ENCODE results near the gene ITGB2.
A peak's percentile ranks its signal among the peaks of the same experiment; 100 is the strongest.

The ITGB2 gene

DNA sequence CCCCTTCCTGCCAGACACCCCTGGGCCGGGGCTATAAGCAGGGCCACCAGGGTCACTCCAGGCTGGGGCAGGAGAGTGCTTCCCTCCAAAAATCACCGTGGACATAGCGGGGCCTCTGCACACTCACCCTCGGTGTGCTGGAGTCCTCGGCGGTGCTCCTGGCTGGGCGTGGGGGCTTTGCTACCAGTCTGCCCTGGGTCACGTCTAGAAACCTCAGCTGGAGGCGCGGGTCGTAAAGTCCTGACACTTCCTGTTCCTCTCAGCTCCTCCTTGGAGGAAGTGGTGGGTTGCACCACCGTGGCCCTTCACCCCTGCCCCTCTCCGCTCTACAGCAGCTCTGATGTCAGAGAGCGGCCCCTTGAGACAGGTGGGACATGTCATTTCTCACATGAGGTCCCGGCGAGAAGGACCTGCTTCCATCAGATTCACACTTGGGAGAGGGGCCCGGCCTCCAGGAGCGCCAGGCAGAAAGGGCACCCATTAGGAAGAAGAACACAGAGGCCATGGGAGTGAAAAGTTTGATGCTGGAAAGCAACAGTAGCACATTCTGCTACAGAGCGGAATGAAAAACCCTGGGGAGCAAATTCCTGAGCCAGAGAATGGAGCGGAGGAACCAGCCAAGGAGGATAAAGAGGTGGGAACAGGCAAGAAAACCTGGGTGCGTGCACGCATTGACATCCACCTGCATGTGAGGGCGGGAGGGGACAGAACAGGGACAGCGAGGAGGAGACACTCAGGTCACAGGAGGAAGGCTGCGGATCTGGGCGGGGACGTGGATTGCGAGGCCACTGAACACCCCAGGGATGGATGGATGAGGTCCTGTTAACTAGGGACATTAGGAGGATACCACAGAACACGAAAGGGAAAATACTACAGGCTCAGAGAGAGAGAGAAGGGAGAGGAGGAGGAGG lies at the start of gene ITGB2:
Gene ITGB2 (minus strand): TSS at position 206 of the 911 bp plus-strand sequence. CDS start 10,117 bp downstream, outside the sequence.
- no peak for DNase-seq (ENCODE audit: low read depth)

DNA sequence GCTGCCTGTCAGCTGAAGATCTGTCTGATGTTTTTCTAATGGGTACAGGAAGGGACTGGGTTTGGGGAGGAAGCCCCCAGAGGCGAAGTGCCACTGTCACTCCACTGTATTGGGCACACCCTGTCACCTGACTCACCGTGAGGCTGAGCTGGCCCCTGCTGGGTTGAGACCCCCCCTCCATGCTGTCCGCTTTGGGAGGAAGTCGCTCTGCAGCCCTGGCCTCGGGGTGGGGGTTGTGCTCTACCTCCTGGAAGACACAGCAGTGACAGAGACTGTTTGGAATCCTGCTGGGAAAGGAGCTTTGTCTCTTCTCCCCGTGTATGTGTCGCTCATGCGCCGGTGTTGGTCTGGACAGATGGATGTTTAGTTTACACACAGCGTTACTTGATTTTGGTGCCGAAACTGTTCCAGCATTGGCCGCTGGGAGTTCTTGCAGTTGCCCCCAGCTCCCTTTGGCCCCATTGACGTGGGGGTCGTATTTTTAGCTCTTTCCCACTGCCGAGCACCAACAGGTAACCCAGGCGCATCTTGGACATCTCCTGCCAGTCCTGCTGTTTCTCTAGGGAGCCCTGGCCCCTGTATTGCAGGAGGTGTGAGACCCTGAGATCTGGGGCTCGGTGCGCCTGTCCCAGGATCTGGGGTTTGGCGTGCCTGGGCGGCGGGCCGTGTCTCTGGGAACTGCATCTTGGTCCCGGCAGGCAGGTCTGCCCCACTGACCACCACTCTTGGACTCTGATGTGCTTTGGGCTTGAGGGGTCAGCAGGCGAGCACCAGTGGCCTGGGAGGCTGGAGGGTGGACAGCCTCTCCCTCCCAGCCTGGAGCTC lies 49.4 kb upstream of the ITGB2 start:
- no peak for DNase-seq (ENCODE audit: low read depth)

DNA sequence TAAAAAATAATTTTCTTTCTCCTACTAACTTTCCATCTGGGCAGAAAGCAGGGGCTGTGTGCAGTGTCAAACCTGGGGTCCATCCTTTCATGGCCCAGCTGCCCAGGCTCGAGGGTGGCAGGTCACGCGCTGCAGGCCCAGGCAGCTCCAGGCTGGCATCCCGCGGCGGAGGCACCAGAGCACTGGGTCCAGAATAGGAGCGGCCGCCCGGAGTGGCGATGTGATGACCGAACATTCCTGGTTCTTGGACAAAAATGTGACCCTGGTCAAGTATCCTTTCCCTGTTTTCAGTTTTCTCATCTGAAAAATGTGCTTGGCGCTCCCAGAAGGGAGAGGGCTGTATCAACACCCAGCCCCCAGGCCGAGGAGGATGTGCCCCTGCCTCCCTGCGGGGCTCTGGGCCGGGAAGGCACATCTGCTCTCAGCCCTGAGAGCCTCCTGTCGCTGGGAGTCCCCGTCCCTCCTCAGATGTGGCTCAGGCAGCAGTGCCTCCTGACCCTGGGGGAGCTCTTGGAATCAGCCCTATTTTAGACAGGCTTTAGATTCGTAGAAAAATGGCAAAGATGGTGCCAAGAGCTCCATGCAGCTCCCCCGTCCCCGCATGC lies 48.5 kb upstream of the ITGB2 start:
- no peak for DNase-seq (ENCODE audit: low read depth)

DNA sequence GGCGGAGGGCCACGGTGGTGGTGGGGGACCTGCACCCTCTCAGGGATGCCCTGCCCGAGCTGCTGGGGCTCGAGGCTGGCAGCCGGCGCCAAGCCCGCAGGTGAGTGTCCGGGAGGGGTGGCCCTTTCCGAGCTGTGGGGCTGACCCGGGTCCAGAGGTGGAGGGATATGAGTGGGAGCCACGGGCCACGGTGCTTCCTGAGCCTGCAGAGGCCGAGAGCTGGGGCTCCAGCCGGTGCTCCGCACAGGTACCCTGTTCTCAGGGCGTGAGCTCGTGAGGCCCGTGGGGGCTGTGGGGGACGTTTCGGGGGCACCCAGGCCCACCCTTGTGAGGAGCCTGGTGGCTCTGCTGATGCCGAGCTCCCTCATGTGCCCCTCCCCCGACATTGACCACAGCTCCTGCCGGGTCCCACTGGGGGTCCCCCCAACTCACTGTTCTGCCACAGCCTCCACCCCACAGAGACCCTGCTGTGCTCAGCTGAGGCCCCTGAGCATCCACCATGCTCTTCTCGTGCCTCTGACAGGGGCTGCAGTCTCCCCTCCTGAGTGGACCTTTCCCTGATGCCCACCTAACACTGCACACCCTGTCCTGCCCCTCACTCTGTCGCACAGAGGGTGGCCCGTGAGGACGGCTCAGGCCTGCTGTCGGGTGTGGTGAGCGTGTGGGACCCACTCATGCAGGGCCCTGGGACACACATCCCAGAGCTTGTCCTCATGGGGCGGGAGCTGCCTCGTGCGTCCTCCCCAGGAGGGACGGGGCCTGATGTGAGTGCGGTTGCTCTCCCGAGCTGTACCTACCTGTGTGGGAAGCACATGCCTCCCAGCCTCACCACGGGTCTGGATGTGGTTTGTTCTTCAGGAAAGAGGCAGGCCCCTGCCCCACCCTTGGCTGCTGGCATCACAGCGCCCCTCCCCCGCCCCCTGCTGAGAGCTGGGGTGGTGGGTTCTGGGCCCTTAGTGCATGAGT lies 46.7 kb upstream of the ITGB2 start:
- DNase-seq (ENCODE audit: low read depth), result no peak

DNA sequence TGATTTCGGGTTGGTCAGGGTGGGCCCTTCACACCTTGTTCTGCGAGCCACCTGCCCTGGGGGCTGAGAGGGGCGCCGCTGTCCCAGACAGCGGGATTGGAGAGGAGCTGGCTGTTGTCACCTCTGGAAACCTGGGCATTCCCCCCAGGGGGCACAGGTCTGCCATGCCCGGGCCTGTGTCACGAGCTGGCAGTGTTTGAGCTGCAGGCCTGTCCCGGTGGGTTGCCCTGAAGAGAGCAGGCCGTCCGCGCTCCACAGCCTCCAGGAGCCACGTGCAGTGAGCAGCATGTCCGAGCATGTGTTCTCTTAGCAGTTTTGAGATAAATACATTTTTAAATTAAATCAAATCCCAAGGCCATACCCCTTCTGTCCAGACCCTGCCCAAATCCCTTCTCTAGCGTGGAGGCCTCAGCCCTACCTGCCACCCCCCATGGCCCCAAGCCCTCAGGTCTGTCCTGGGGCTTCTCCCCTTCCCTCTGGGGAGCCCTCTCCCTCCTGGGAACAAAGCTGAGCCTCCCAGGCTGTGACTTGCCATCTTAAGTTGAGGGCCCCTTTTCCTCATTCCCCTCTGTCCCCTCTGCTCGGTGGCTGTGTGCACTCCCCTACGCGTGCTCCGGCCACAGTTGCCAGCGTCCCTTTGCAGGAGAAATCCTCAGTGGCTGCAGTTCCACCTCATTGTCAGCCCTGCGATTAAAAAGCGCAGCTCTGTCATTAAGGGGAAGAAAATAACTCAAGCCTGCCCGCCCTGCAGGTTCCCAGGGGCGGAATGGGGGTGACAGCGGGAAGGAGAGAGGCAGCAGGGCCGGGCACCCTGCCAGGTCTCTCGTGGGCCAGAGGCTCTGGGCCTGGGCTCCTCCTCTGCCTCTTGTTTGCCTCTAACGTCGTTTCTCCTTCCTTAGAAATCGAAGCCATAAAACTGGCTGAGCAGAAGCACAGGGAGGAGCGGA lies 45.7 kb upstream of the ITGB2 start:
- DNase-seq (ENCODE audit: low read depth), result no peak

DNA sequence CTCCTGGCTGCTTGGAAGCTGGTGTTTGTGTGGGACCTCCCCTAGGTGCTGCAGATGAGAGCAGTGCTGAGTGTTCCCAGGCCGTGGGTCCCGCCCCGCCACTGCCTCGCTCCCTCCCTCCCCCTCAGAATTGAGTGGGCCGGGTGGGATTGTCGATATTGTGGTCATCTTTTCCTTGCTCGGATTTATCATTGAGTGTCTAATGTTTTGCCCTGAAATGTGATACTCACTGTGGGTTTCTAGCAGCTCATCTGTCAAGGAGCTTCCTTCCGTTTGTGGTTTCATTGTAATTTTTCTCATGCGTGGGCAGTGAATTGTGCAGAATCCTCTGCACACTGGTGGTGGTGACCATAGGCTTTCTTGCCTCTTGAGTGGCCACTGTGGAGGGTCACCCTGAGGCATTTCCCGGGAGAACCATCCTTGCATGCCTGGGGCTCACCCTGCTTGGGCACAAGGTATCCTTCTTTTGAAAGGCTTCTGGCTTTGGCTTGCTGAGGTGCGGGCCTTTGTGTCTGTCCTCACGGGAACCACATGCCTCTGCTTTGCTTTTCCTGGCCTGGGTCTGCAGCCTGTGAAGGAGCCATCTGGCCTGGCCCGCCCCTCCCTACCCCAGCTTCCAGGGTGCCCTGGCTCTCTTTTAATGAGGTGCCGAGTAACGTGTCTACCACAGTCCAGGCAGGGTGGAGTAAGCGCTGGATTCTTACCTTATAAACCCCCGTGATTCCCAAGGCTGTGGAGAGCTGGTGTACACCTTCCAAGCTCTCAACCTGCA lies 44.7 kb upstream of the ITGB2 start:
- DNase-seq (ENCODE audit: low read depth), result no peak

DNA sequence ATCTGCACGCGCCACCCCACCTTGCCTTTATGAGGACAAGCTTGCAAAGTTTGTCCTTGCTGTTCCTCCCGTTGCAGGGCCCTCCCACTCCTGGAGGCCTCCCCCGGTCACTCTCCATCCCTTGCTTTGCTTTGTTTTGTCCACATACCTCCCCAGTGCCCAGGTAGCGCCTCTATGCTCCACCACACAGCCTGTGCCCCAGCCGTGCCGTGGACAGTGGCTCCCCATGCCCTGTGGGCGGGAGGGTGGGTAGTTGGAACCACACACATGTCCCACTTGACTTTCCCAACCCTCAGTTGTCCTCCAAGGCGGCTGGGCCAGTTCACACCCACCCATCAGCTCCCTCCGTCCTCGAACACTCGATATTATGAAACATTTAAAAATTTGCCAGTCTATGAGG lies 43.7 kb upstream of the ITGB2 start:
- DNase-seq (ENCODE audit: low read depth), result no peak

DNA sequence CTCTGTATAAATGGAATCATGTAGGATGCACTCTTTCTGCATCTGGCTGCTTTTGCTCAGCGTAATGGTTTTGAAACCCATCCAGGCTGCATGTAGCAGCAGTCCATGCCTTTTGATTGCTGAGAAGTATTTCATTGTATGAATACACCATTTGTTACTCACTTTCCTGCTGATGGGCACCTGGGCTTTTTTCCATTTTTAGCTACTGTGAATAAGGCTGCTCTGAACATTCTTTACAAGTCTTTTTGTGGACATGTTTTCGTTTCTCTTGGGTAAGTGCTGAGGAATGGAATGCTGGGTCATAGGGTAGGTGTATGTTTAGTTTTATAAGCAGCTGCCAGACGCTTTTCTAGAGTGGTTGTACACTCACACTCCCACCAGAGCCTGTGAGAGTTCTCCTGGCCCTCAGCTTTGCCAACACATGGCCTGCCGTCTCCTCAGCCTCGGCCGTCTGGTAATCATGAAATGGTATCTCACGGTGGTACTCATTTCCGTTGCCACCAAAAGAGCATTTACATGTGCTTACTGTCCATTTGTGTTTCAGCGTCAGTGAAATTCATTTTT lies 41.8 kb upstream of the ITGB2 start:
- DNase-seq (ENCODE audit: low read depth), result peak; percentile 76

DNA sequence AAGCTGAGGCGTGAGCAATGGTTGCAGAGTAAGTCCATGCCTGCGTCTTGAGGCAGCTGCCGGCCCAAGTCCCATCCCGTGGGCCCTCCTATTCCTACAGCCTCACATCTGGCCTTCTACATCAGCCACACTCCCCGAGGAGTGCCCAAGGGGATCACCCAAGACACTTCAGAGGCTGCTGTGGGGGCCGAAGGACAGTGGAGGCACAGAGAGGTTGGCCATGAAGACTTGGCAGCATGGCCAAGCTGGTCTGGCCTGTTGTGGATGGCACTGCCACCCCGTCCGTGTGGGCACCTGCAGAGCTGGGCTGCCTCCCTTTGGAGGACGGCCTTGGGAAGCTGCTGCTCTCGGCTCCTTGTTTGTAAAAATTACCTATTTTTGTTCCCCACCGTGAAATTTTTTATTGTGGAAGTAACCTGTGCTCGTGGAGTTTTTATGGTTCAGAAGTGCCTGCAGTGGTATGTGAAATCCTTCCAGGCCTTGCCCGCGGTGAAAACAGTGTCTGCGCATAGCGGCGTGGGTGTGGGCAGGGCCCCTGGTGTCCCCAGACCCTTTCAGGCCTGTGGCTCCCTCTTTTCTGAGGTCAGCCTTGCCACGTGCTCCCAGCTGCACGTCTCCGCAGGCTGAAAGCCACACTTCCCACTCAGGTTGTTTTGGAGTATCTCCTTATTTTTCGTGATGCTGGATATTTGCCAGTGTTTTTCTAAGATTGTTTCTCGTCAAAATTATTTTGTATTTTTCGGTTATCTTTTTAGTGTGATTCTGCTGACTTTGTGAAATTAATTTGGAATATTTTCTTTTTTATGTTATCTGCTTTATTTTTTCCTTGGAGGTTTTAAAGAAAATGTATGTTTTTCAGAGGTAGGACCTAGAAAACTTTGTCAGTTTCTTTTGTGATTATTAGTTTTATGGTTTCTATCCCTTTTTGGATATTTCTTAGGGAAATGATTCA lies 39.7 kb upstream of the ITGB2 start:
- no peak for DNase-seq (ENCODE audit: low read depth)

DNA sequence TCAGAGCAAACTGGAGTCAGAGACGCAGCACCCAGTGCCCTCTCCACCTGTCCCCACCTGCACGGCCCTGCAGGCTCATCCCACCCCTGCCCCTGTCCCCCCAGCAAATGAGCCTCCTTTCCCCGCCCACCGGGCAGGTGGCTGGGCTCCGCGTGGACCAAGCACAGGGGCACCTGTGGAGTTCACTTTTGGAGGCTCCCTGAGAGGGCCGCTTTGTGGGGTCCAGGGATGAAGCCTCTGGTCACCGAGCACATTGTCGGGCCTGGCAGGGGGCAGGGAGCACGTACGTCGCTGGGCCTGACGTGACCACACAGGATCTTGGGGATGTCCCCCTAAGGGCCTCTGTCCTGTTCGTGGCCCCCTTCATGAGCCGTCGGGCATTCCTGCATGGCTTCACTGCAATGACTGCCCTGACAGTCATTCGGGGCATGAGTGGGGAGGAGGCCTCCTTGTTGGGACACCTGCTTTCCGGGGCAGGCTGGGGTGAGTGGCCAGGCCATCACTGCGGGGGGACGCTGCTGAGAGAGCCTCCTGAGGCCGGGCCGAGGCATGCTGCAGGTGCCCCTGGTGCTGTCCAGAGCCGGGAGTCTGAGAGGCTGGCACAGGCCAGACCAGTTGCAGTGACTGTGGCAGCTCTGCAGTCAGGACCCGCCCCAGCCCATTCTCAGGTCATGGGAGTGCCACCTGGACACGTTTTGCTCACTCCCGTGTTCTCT lies 38.8 kb upstream of the ITGB2 start:
- no peak for DNase-seq (ENCODE audit: low read depth)

DNA sequence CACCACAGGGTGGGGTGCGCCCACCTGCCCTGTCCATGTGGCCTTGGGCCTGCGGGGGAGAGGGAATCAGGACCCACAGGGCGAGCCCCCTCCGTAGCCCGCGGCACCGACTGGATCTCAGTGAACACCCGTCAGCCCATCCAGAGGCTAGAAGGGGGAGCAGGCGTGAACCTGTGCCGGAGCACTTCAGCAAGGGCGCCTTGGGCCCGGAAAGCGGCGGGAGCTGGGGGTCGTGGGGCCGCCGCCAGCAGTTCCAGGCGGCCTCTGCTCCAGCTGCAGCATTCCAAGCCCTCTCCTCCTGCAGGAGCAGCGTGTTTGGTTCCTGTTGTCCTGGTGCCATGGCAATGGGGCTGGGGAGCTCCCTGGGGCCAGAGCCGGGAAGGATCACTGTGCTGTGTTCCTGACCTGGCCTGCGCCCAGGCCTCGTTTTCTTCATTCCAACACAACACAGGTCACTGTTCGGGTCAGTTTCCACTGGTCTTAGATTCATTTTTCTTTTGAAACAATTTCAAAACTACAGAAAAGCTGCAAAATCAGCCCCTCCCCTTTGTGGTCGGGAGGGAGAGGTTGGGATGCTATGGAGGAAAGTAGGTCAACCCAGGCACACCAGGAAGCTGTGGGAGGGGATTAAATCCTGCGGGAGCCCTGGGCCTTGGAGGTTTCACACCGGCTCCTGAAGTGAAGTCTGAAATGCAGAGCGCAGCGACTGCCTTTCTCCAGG lies 37.9 kb upstream of the ITGB2 start:
- DNase-seq (ENCODE audit: low read depth), result peak; percentile 71

DNA sequence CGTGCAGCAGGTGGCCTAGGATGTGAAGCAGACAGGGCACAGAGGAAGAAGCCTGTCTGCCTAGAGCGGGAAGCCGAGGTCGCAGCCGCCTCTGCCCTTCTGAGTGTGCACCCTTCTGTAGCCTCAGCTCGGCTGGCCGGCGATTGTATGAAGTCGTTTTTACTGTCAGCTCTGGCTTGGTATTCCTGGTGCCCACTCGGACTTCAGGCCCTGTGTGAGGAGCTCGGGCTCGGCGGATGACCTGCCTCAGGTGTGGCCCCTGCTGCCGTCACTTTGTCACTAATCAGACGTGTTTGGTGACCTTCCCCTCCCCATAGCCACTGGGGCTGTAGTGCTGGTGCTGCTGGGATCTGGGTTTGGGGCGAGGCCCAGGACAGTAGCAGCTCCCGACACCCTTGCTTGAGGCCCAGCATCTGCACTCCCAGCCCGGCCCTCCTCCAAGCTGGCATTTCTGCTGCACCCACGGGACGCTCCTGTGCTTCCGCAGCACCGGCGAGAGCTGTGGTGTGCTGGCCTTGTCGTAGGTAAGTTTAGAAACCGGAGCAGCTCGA lies 37.3 kb upstream of the ITGB2 start:
- no peak for DNase-seq (ENCODE audit: low read depth)

DNA sequence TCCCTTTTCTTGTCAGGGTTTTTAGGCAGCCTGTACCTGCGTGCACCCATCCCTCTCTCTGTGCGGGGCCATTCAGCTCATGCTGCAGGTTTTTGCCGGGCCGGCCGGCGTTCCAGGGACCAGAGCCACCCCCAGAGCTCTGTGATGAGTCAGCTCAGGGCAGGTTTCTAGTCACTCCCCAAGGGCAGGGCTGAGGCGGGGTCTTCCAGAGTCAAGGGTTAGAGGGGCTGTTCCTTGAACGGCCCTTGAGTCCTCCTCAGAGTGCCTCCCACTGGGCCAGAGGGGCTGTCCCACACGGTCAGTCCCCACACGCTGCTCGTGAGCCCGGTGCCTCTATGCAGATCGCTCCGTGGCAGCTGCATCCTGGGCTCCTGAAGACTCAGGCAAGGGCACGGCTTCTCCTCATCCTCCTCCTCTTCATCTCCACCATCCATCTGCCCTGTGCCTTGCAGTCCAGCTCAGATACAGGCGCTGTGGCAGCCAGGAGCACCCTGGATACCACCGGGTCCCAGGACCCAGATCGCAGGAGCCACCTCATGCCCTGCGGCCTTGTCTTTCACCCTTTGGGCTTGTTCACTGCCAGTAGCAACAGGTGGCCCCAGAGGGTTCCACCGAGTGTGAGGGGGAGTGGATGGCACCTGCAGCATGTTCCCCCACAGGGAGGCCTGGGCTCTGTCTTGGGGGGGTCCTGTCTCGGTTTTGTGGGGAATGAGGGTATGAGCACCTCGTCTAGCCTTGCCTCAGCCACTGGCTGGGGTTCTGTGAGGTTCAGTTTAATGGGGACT lies 36.5 kb upstream of the ITGB2 start:
- no peak for DNase-seq (ENCODE audit: low read depth)

DNA sequence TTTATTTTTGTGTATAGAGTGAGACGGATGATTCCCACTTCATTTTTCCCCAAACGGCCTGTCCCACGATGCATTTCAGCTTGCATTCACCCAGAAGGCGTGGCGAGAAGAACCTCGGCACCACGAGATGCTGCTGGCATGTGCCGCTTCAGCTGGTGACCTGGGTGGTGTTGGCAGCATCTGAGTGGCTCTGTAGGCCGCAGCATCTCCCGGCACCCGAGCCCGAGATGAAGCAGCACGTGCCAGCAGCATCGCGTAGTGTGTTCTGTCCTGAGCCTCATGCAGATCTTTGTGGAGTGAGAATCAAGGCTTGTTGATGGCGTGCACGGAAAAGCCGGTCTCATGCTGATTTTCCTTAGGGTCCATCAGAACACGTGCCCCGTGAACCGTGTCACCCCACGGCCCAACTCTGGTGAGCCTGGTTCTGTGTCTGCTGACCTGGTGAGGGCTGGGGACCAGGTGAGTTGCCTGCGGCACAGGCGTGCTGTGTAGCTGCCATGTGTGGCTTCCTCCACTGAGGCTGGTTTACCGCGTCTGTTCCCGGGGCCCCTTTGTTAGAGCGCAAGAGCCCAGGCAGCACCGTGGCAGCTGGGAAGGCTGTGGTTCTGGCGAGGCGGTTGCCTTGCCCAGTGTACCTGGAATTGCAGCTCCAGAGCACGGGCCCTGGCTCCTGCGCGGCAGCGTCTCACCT lies 35.8 kb upstream of the ITGB2 start:
- no peak for DNase-seq (ENCODE audit: low read depth)

DNA sequence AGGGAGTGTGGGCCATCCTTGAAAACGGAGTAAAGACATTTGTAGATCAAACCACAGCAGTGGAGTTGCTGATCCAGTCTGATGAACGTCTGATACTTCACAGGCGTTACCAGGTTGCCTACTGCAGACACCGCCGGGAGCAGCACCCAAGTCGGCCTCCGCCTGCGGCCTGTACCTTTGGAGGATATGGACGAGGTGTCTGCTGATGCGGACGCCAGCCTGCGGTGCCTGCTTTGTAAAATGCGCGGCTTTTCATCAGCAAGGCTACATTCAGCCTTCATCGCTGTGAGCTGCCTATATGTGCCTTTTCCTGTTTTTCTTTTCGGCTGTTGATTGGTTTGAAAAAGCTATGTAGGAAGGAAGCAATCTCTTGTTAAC lies 35.1 kb upstream of the ITGB2 start:
- no peak for DNase-seq (ENCODE audit: low read depth)
